Neutrophil (primary cell): Measurements from ENCODE around the gene MRNIP.

Experiments used
- H3K27ac ChIP-seq: fragments of 200-600 bp; sonication (generic); 2 replicates; pipeline ENCODE4 v1.5.1; 2016; ENCODE audit warnings: mild to moderate bottlenecking, moderate library complexity
- H3K27me3 ChIP-seq: fragments of 200-600 bp; sonication (generic); 2 replicates; pipeline ENCODE4 v1.6.0; 2016; ENCODE audit warnings: mild to moderate bottlenecking
- H3K36me3 ChIP-seq: fragments of 200-600 bp; sonication (generic); 2 replicates; pipeline ENCODE4 v1.5.1; 2017
- H3K4me1 ChIP-seq, 2 experiments: fragments of 200-600 bp in 1 of 2; sonication (generic) in 1 of 2; 1 replicate in 1 of 2; 2 replicates in 1 of 2; pipeline versions ENCODE4 v1.5.1 to v1.6.1; 2013 to 2016; ENCODE audit warnings: low read depth in 1 of 2, low read length in 1 of 2, mild to moderate bottlenecking in 1 of 2, moderate library complexity in 1 of 2; ENCODE audit not compliant: control insufficient read depth in 1 of 2, insufficient read depth in 1 of 2
- H3K4me3 ChIP-seq, 2 experiments: fragments of 200-600 bp in 1 of 2; sonication (generic) in 1 of 2; 1 replicate in 1 of 2; 2 replicates in 1 of 2; pipeline ENCODE4 v1.5.1; 2013 to 2016; ENCODE audit warnings: low read depth in 1 of 2, low read length in 1 of 2, mild to moderate bottlenecking in 1 of 2, moderate library complexity in 1 of 2
- H3K9me3 ChIP-seq: fragments of 200-600 bp; sonication (generic); 2 replicates; pipeline ENCODE4 v1.5.1; 2016
- CTCF ChIP-seq: fragments of 200-600 bp; sonication (generic); IDR thresholded peaks from 2 replicates; pipeline ENCODE4 v1.5.1; 2016; ENCODE audit warnings: antibody characterized with exemption

Gene MRNIP

DNA sequence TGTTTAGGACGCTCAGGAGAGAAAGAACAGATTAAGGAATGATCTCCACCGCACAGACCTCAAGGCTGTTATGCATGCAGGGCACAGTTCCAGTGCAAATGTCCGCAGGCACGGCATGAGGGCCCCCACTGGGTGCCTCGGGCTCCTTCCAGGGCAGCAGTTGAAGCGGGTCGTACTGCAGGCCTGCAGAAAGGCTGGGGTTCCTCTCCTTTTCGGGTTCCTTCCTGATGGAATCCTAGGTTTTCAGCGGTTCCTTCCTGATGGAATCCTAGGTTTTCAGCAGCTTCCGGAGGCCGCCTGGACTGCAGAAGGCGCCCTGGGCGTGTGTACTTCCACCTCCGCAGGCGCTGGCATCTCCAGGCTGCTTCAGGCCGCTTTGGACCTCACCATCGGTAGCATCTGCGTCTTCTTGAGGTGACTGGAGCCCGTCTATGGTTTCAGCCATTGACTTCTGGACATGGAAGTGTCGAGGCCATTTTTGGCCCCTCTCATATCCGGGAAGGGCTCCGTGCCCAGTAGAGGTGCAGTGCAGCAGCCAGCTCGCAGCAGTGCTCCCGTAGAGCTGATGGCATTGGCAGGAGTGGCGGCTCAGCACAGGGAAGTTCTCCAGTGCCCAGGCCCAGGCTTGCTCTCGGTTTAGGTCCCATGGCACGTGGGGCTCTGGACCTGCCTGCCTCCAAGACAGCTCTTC lies 46.3 kb downstream of the MRNIP start:
- H3K27ac ChIP-seq: no peak overlapping the region

DNA sequence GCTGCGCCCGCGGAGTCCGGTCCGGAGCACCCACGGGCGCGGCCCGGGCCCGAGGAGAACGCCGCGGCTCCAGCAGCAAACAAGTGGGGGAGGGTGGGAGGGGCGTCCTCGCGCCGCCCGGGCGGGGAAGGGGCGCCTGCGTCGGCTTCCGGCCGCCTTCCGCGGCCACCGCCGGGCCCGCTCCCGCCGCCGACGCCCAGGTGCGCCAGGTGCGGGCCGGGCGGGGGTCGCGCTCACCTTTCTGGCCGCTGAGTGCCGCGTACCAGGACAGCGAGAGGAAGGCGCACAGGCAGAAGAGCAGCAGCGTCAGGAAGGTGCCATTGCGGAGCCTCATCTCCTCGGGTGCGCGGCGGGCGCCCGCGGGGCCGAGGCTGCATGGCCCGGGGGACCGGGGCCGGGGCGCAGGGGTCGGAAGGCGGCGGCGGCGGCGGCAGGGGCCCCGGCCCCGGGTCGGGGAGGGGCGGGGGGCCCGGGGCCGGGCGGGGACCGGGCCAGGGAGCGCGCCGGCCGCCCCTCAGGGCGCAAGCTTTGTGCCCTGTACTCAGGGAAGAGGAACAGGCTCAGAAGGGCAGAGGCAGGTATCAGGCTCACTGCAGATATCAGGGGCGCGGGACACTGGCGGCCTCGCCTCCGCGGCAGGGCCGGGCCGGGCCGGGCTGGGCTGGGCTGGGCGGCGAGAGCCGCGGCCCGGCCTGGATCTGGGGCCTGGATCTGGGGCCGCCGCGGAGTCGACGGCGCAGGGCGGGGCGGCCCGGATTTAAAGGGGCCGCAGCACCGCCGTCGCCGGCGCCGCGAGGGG lies 52.2 kb downstream of the MRNIP start, which contains the start of gene MGAT4B:
Gene MGAT4B (minus strand): TSS at position 617 of the 799 bp plus-strand sequence. CDS start 283 bp downstream, at position 334.
- H3K27me3 ChIP-seq: no peaks in the 10 kb centered on the region
- peaks cover 48 to 57% of the 10 kb centered on the region in 2 experiments for H3K4me1 ChIP-seq
- peaks cover under 1% of the 10 kb centered on the region for H3K36me3 ChIP-seq
- no peak for TF ChIP-seq CTCF
- H3K27ac ChIP-seq: peak within 1 kb of the TSS; percentile 90
- H3K4me3 ChIP-seq: peak within 1 kb of the TSS; percentile 69 to 89
- H3K9me3 ChIP-seq: no peaks in the 10 kb centered on the region

More for the DNA sequence above, 46.3 kb downstream of the MRNIP start:
- no peaks in the 10 kb centered on the region for H3K9me3 ChIP-seq
- H3K36me3 ChIP-seq: peaks cover 30% of the 10 kb centered on the region
- peaks cover 12% of the 10 kb centered on the region for H3K27me3 ChIP-seq
- TF ChIP-seq CTCF: no peak
- H3K4me1 ChIP-seq: peaks cover 18 to 23% of the 10 kb centered on the region in 2 experiments
- no peak overlapping the region for H3K4me3 ChIP-seq

- H3K27ac ChIP-seq: peak overlapping the region; percentile 90
- no peak for TF ChIP-seq CTCF
- peak overlapping the region; percentile 69 to 89 for H3K4me3 ChIP-seq
- no peaks in the 10 kb centered on the region for H3K27me3 ChIP-seq
- peaks cover 6% of the 10 kb centered on the region for H3K36me3 ChIP-seq
- no peaks in the 10 kb centered on the region for H3K9me3 ChIP-seq
- peaks cover 48 to 61% of the 10 kb centered on the region in 2 experiments for H3K4me1 ChIP-seq
Observed at GRCh38 chr5:179805529-179806249, 52.9 kb downstream of the MRNIP start.

DNA sequence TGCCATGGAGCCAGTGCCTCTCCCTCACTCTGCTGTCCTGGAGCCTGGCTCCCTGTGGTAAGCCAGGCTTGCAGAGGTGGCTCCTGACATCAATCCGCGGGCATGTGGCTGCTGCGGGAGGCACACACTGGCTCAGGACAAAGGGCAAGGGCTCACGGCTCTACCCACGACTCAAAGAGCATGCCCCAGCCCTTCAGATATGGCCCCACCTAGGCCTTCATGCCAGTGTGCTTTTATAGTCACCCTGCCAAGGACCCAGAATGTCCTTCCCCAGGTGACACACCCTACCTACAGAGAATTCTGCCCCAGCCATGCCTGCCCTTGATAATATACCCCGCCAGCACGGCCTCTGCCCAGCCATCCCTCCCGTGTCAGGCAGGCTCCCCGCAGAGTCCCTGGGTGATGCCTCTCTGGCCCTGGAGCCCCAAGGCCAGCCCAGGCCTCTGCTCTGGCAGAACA lies 53.5 kb downstream of the MRNIP start:
- H3K27me3 ChIP-seq: no peaks in the 10 kb centered on the region
- TF ChIP-seq CTCF: no peak
- peak overlapping the region; percentile 69 to 89 for H3K4me3 ChIP-seq
- peaks cover 48 to 61% of the 10 kb centered on the region in 2 experiments for H3K4me1 ChIP-seq
- peaks cover 12% of the 10 kb centered on the region for H3K36me3 ChIP-seq
- H3K9me3 ChIP-seq: no peaks in the 10 kb centered on the region
- peak overlapping the region; percentile 90 for H3K27ac ChIP-seq

- Histone ChIP-seq H3K4me3 (peak overlapping the region; percentile 69 to 89), H3K27ac (peak overlapping the region; percentile 90), H3K4me1 (peaks cover 48 to 61% of the 10 kb centered on the region in 2 experiments), H3K9me3 (no peaks in the 10 kb centered on the region), H3K36me3 (peaks cover 17% of the 10 kb centered on the region), H3K27me3 (no peaks in the 10 kb centered on the region)
- no peak for TF ChIP-seq CTCF
Observed at GRCh38 chr5:179804555-179804947, 54.1 kb downstream of the MRNIP start.
